Activated T-helper 1 cell treated with anti-CD3 and anti-CD28 coated beads, Interleukin-2, amount 50 U/mL, for 16 hours (primary cell): Measurements from ENCODE around the gene SMC1A.
"Not testable (repeated sequence)": the region's sequence is repeated elsewhere in the genome, so short reads cannot be mapped to it uniquely, and the experiment has no call there.

Experiments used
- DNase-seq, 2 donors: peaks; one replicate each; pipeline ENCODE4 v3.0.0-alpha.2; 2020; ENCODE audit warnings: low read depth in 1 of 2, low spot score in 1 of 2

SMC1A gene

GRCh38 chrX:53422861-53423306 is 430 bp upstream of the SMC1A start, which contains the start of gene RIBC1:
TSS of gene RIBC1 (plus strand) at chrX:53422873. CDS start at chrX:53426277, 3,404 bp downstream.
- no peak for DNase-seq

GRCh38 chrX:53421772-53422085 is 725 bp downstream of the SMC1A start:
- DNase-seq, result no peak

GRCh38 chrX:53421125-53421524 is 1.3 kb downstream of the SMC1A start:
- no peak for DNase-seq

DNA sequence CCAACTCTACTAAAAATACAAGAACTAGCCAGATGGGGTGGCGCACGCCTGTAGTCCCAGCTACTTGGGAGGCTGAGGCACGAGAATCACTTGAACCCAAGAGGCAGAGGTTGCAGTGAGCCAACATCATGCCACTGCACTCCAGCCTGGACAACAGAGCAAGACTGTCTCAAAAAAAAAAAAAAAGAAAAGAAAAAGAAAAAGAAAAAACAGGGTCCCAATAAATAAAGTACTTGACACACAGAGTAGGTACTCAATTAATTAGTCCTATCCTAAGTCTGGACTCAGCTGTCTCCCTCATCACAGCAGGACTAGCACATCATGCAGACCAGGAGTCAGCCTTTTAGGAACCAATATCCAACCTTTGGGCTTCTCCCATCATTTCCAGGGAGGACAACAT is 2.1 kb downstream of the SMC1A start:
- not testable (repeated sequence) for DNase-seq

GRCh38 chrX:53412446-53412845 is 10.0 kb downstream of the SMC1A start:
- no peak for DNase-seq

DNA sequence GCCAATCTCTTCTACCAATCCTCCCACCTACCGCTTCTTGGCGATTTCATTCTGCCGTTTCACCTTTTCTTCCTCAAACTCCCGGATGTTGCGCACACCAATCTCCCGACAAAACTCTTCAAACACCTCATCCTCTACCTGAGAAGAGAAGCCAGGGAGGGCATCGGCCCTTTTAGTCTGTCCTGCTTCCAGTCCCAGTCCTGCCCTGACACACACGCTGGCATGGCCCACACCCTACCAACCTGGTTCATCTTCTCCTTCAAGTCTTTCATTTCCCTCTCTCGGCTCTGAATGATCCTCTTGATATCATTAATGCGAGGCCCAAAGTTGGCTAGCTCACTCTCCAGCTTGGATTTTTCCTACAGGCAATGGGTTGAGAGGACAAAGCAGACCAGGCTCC is 18.9 kb downstream of the SMC1A start:
- DNase-seq, result no peak

DNA sequence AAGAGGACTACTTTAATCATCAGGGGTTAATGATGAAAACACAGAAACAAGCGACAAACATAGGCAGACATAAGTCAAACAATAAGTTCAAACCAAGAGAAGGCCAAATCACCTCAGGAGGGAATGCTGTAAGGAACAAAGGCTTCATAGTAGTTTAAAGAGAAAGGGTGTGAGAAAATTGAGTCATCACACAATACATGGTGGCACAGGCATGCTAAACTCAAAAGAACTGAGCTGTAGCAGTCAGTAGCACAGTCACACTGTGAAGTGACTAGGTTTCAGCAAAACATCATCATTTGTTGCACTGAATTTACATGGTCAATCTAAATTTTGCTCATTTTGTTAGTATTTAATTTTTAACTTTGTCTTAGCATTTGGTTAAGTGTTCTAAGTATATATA is 24.2 kb downstream of the SMC1A start:
- no peak for DNase-seq

GRCh38 chrX:53395605-53396298 is 26.7 kb downstream of the SMC1A start:
- no peak for DNase-seq

DNA sequence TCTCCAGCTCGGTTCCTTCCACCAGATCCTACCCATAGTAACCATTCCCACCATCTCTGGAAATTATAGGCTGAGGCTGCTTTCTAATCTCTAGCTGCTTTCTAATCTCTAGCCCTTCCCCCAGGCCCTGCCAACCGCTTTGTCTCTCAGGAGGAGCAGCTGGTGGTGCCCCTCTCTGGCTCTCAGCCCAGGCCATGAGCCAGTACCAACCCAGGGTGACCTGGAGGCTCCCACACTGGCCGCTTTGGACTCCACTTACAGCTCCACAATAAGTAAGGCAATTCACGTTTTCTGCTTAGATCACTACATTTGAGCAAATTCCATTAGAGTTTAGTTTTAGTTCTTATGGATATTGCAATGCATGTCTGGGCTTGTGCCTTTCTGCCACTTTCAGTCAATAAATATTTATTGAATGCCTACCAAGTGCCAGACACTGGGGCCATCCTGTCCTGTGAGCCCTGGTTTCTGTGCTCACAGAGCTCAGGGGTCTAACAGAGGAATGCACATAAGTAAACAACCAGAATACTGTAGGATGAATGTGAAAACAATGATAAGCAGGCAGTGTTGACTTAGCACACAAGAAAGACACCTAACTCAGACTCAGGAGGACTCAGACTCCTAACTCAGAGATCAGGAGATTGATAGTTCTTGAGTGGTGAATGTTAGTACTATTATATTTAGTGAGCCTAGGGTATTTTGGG is 38.9 kb downstream of the SMC1A start:
- DNase-seq, result no peak

DNA sequence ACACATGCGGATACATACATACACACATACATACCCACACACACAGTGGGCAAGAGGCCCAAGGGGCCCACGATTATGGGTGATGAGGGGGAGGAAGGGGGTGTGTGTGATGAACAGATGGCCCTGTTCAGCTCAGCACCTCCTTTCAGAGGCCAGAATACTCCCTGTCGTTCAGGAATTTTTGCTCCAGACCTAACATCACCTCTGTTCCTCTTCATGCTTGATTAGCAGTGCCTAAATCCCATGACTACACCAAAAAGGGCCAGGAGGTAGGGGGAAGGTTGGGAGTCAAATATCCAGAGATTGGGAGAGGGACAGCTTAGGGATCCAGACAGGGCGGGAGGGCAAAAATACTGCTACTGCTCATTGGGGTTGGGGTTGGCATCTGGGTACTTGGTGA is 42.7 kb downstream of the SMC1A start:
- DNase-seq, result no peak

DNA sequence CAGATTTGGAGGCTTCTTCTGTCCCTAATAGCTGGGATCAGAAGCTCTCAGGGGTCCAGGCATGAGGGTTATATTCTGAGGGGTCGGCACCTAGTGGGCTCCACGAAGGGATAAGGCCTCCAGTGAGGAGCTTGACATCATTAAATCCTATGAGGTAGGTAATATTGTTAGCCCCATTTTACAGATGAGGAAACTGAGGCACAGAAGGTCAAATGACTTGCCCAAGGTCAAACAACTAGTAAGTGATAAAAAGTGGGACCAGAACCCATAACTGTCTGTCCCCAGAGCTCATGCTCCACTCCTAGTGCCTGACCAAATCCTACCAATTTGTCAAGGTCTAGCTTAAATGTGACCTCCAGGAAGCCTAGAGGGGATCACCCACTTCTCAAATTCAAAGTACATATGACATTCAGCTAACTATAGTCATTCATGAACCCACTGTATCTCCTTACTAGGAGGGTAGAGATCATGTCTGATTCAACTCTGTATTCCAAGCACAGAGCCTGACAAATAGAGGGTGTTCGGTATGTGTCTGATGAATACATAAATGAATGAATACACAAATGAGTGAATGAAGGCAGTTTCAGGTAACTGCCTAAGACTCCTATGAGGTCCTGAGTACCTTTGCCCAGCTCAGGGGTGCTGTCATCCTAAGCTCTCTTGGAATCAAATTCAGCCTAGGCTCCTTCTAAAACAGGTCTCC is 43.3 kb downstream of the SMC1A start:
- no peak for DNase-seq

- no peak for DNase-seq
Measured at GRCh38 chrX:53377464-53377863, 45.0 kb downstream of the SMC1A start.

- no peak for DNase-seq
Measured at GRCh38 chrX:53376888-53377287, 45.6 kb downstream of the SMC1A start.

- no peak for DNase-seq
Measured at GRCh38 chrX:53374923-53375322, 47.5 kb downstream of the SMC1A start.

DNA sequence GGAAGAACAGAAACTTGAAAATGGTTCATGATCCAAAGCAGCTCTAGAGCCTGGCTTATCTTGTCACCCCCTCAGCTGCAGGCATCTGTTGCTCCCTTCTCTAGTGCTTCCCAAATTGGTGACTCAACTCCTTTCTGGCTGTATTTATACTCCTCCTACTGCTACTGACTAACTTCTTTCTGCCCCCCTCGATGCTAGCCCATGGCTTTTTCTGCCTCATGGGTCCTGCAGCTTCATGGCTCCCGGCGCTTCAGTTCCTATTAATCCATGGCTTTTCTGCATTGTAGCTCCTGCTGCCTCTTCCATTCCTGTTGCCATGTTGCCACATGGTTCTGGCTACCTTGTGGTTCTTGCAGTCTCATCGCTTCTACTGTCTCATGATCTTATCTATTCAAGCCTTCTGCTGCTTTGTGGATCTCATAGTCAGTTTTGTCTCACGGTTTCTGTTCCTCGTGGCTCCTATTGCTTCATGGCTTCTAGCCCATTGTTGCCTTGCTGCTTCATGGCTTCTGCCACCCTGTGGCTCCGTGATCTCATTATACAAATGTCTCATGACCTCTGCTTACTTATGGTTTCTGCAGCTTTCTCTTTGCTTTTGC is 48.1 kb downstream of the SMC1A start:
- DNase-seq, result no peak

GRCh38 chrX:53373307-53373706 is 49.1 kb downstream of the SMC1A start:
- DNase-seq, result no peak

GRCh38 chrX:53366454-53366853 is 56.0 kb downstream of the SMC1A start:
- not testable (repeated sequence) for DNase-seq

- no peak for DNase-seq
Measured at GRCh38 chrX:53362449-53362848, 60.0 kb downstream of the SMC1A start.

GRCh38 chrX:53357799-53358530 is 64.5 kb downstream of the SMC1A start:
- no peak for DNase-seq

- no peak for DNase-seq
Measured at GRCh38 chrX:53356186-53356585, 66.3 kb downstream of the SMC1A start.

- no peak for DNase-seq
Measured at GRCh38 chrX:53354669-53355068, 67.8 kb downstream of the SMC1A start.
